ENCODE data around the gene SIGLEC5.

GRCh38 chr19:51602189-51602854, 27.9 kb downstream of the SIGLEC5 start:
- TF ChIP-seq RNF2 (conservative IDR thresholded peaks at IDR 0.05; ENCODE audit: low read depth) (no peak), ZNF234 (CRISPR knock-in tag; conservative IDR thresholded peaks at IDR 0.05) (no peak), ZNF431 (CRISPR knock-in tag; IDR thresholded peaks at IDR 0.05; ENCODE audit: borderline replicate concordance, low read depth) (no peak), EHMT2 (IDR thresholded peaks at IDR 0.05; ENCODE audit: borderline replicate concordance, low read depth, low read length) (no peak), POGK (CRISPR knock-in tag; conservative IDR thresholded peaks at IDR 0.05) (no peak), ZNF780A (CRISPR knock-in tag; IDR thresholded peaks at IDR 0.05) (no peak), ZNF777 (CRISPR knock-in tag; IDR thresholded peaks at IDR 0.05) (no peak), ZZZ3 (CRISPR knock-in tag; IDR thresholded peaks at IDR 0.05; ENCODE audit: borderline replicate concordance) (no peak), ZFX (CRISPR knock-in tag; IDR thresholded peaks at IDR 0.05; ENCODE audit: low read depth) (no peak), JUNB (CRISPR knock-in tag; IDR thresholded peaks at IDR 0.05; ENCODE audit: borderline replicate concordance) (no peak), ZNF136 (CRISPR knock-in tag; IDR thresholded peaks at IDR 0.05; ENCODE audit: low read depth) (no peak)
